Subcutaneous adipose tissue (tissue), 4 donors: ENCODE results near the gene FGF2. TPM values are rescaled to one million over a fixed set of nuclear protein-coding genes. Genes with fewer than 3 reads are reported as not detected.

ENCODE experiments used
- CTCF ChIP-seq: fragments of 450-650 bp; IDR thresholded peaks from one replicate; pipeline ENCODE4 v1.5.1; 2016; ENCODE audit warnings: low read depth, mild to moderate bottlenecking, control low read depth, antibody characterized with exemption, moderate library complexity
- total RNA-seq, 4 donors: library from RNA; depleted of rRNA; stranded (reverse); fragments of >200 nt; gene quantifications; one replicate each; pipeline ENCODE4 v1.1.0, GENCODE V29; 2016

Gene FGF2
- total RNA-seq, 4 donors from 2014 or later = 35.5 to 51.5 (median 44.5) TPM

- no peak for TF ChIP-seq CTCF
These were observed 87.8 kb downstream of the FGF2 start for GRCh38 chr4:122914292-122914904.

GRCh38 chr4:122914938-122915337 is 88.3 kb downstream of the FGF2 start:
- TF ChIP-seq CTCF = no peak

- TF ChIP-seq CTCF = no peak
These were observed 91.1 kb downstream of the FGF2 start for GRCh38 chr4:122917731-122918130.

GRCh38 chr4:122920473-122920872 is 93.8 kb downstream of the FGF2 start:
- no peak for TF ChIP-seq CTCF

GRCh38 chr4:122921300-122921699 is 94.7 kb downstream of the FGF2 start:
- TF ChIP-seq CTCF = no peak

GRCh38 chr4:122921971-122922876 is 95.6 kb downstream of the FGF2 start, which contains the start of gene NUDT6:
Gene NUDT6, minus strand, starts transcription at chr4:122922597. Its CDS starts 25 bp downstream, at chr4:122922572.
- no peak for TF ChIP-seq CTCF

GRCh38 chr4:122922877-122923511 is 96.4 kb downstream of the FGF2 start:
- no peak for TF ChIP-seq CTCF
